LNCAP (cell line): ENCODE measurements around the gene SYTL5.

Experiments used
- TF ChIP-seq, protein P1 (sequence below): fragments of 450-650 bp; IDR thresholded peaks from 2 replicates; pipeline ENCODE4 v1.5.1; 2017; ENCODE audit warnings: mild to moderate bottlenecking

Gene SYTL5

DNA sequence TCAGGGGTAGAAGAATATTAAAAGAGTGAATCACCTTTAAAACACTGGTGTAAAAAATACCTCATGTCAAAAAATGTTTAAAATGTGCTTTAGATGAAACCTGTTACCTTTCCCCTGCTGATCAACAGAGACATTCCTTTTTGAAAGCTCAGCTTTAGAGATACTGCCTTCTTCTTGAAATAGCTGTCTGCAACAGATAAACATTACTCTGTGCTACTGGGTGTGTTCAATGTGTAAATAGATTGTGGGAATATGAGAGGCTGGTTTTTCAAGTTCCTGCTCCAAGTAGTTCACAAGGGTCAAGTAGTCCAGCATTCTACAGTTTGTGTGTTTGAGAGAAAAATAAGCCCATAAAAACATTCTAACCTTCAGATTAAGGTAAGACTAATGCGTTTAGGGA lies at the start of gene SYTL5:
Gene SYTL5, plus strand, starts transcription at position 263 of the 400 bp plus-strand sequence. CDS start 27,337 bp downstream, outside the sequence.
- TF ChIP-seq, protein P1, sequence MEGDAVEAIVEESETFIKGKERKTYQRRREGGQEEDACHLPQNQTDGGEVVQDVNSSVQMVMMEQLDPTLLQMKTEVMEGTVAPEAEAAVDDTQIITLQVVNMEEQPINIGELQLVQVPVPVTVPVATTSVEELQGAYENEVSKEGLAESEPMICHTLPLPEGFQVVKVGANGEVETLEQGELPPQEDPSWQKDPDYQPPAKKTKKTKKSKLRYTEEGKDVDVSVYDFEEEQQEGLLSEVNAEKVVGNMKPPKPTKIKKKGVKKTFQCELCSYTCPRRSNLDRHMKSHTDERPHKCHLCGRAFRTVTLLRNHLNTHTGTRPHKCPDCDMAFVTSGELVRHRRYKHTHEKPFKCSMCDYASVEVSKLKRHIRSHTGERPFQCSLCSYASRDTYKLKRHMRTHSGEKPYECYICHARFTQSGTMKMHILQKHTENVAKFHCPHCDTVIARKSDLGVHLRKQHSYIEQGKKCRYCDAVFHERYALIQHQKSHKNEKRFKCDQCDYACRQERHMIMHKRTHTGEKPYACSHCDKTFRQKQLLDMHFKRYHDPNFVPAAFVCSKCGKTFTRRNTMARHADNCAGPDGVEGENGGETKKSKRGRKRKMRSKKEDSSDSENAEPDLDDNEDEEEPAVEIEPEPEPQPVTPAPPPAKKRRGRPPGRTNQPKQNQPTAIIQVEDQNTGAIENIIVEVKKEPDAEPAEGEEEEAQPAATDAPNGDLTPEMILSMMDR = no peak

DNA sequence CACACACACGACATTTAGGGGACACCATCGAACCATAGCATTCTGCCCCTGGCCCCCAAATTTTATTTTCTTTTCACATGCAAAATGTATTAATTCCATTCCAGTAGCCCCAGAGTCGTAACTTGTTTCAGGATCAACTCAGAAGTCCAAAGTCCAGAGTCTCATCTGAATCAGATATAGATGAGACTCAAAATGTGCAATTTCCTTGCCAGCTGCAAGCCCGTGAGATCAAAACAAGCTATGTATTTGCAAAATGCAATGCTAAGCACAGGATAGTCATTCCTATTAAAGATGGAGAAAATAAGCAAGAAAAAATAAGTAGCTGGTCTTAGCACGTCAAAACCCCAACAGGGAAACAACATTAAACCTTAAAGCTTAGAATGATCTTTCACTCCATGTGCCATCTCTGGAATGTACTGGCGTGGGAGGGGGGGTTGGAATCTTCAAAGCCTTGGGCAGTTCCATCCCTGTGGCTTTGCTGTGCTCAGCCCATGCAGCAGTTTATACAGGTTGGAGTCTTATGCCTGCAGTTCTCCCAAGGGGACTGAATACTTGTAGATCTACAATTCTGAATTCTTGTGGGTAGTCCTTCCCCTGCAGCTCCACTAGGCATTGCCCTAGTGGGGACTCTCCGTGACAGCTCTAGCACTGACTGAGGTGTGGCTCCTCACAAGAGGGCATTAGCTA lies 47.7 kb upstream of the SYTL5 start:
- TF ChIP-seq, protein P1 = no peak

DNA sequence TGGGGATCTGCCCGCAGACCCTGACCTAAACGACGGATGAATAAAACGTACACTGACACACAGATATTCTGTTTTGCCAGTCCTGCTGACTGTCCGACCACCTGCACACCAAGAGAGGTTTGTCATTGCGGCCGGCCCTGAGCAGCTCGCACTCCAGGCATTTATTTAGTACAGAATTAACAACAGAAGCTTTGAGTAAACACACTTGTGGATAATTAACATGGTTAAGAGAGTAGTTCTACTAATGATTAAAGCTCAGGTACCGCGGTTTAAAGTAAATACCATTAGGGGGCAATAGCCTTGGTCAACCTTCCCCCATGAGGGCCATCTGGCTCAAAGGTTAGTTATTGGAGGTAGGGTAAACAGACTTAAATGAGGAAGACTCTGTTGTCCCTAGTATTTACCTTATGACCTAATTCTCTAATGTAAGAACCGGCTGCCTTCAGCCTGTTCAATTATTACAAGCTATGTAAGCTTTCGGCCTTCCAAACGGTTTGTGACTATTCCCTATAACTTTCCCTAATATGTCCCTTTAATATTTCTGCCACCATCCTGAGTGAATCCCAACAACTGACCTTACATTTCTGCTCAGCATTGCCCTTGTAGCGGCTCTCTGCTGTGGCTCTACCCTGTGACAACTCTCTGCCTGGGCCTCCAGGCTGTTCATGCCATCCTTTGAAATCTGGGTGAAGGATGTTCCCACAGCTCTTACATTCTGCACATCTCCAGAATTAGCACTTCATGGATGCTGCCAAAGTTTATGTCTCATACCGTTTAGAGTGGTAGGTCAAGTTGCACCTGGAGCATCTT lies 46.9 kb upstream of the SYTL5 start:
- TF ChIP-seq, protein P1 = no peak

DNA sequence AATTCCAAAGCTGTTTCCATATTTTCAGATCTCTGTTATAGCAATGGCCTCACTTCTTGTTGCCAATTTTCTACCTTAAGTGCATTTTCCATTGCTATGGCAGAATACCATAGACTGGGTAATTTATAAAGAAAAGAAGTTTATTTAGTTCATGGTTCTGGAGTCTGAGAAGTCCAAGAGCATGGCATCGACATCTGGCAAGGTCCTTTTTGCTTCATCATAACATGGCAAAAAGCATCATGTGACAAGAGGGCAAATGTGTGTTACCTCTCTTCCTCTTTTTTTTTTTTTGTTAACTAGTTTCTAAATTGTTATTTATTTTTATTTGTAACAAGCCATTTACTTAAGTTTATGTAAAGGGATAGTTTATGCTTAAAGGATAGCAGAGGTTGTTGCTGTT lies 45.2 kb upstream of the SYTL5 start:
- TF ChIP-seq, protein P1 = no peak

DNA sequence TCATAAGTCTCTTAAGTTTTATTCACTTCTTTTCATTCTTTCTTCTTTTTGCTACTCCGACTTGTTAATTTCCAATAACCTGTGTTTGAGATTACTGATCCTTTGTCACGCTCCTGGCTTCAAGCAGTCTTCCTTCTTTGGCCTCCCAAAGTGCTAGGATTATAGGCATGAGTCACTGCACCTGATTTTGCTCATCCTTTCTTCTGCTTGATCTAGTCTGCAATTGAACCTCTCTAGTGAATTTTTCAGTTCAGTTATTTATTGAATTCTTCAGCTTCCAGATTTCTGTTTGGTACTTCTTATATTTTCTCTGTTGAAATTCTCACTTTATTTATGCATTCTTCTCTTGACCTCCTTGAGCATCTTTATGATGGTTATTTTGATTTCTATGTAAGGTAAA lies 38.6 kb upstream of the SYTL5 start:
- TF ChIP-seq, protein P1 = no peak

DNA sequence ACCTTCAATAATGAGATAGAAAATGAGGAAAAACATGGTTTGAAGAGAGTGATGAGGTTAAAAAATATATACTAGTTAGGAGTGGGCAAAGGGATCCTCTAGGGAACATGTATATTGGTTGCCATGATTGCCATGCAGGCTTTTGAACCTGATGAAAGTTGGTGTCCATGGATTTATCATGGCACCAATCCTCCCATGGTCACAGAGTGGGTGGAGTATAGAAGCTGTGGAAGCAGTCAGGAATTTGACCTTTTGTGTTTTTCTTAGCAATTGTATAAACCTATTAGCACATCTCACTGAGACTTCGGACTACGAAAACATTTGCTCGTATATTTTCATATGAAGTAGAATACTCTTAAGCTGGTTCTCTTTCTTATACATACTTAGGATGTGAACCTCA lies 30.9 kb upstream of the SYTL5 start:
- TF ChIP-seq, protein P1 = no peak

DNA sequence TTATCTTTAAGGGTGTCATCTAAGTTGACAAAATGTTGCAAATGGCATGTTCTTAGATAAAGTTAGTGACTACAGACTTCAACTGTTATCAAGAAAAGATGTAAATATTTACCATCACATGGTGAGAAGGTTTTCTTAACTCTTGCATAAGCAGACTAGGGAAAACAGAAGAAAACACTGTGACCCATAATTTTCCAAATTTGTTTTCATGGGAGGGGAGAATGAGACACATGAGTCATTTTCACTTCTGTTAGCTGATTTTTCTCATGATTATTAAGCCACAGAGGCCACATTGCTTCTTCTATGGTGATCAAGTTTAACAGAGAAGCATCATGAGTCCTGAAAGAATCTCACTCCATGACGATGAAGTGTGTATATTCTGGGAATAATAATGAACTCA lies 30.2 kb upstream of the SYTL5 start:
- TF ChIP-seq, protein P1 = no peak
